GM18507 (cell line): ENCODE results near the gene ELF3.
"Not testable (repeated sequence)": the region's sequence is repeated elsewhere in the genome, so short reads cannot be mapped to it uniquely, and the experiment has no call there.

Experiments
- DNase-seq: peaks from one replicate; pipeline ENCODE4 v3.0.0; 2011; ENCODE audit warnings: low read depth; ENCODE audit not compliant: insufficient read length; ENCODE audit errors: extremely low spot score
- FAIRE-seq: peaks from 2 replicates; lab custom pipeline; 2011; peaks lifted over from hg19 to GRCh38; lab: Jason Lieb, UNC

Gene ELF3

GRCh38 chr1:202061055-202061454 lies 50.7 kb downstream of the ELF3 start:
- FAIRE-seq = no peak
- DNase-seq = no peak

GRCh38 chr1:202061787-202062186 lies 51.4 kb downstream of the ELF3 start:
- DNase-seq, FAIRE-seq: not testable (repeated sequence)

DNA sequence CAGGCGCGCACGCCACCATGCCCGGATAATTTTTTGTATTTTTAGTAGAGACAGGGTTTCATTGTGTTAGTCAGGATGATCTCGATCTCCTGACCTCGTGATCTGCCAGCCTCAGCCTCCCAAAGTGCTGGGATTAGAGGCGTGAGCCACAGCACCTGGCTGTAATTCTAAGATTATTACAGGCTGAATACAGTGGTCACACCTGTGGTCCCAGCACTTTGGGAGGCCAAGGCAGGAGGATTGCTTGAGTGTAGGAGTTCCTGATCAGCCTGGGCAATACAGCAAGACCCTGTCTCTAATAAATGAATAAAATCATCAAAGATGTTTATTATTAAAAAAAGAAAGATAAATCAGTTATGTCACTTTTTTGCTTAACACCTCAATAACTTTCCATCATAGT lies 52.2 kb downstream of the ELF3 start:
- not testable (repeated sequence) for DNase-seq, FAIRE-seq

GRCh38 chr1:202063093-202063492 lies 52.7 kb downstream of the ELF3 start:
- DNase-seq (no peak), FAIRE-seq (no peak)

DNA sequence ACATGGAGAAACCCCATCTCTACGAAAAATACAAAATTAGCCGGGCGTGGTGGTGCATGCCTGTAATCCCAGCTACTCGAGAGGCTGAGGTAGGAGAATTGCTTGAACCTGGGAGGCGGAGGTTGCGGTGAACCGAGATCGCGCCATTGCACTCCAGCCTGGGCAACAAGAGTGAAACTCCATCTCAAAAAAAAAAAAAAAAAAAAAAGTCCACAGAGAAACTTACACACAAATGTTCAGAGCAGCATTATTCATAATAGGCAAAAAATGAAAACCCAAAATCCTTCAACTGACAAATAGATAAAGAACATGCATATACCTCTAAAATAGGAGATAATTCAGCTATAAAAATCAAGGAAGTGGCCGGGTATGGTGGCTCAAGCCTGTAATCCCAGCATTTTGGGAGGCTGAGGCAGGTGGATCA lies 54.5 kb downstream of the ELF3 start:
- not testable (repeated sequence) for FAIRE-seq

More for the DNA sequence above, 54.5 kb downstream of the ELF3 start:
- not testable (repeated sequence) for DNase-seq
